ENCODE measurements around the gene PDLIM5.
"Not testable (repeated sequence)": the region's sequence is repeated elsewhere in the genome, so short reads cannot be mapped to it uniquely, and the experiment has no call there.

The PDLIM5 gene

DNA sequence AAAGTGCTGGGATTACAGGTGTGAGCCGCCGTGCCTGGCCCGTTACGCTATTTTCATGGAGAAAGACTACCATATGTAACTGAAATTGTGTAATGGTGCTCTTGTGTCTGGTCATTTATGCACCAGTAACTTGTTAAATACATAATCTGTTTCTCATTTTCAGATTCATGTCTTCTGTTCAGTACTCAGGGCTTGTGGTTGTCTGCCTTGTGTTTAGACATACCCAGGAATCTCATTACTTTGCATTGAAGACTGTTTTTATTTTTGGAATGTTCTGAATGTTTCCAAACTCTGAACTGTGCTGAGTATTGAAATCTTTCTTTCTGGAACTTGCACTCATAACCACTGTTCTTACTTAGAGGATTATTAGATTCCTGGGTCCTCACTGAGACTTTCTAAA lies 52.8 kb downstream of the PDLIM5 start:
- DNase-seq: no peak

- DNase-seq: no peak
These were observed 55.1 kb downstream of the PDLIM5 start for GRCh38 chr4:94506822-94507221.

DNA sequence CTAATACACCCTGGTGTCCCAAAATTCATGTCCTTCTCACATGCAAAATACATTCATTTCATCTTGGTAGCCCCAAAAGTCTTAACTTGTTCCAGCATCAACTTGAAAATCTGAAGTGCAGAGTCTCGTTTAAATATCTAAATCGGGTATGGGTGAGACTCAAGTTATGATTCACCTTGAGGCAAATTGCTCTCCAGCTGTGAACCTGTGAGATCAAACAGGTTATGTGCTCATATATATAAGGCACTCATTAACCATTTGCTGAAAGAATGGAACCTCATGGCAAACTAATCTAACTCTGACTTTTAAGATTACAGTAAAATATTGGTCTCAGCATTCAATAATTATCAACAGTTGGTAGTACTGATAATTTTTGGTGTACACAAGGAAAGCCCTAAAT lies 55.5 kb downstream of the PDLIM5 start:
- no peak for DNase-seq

DNA sequence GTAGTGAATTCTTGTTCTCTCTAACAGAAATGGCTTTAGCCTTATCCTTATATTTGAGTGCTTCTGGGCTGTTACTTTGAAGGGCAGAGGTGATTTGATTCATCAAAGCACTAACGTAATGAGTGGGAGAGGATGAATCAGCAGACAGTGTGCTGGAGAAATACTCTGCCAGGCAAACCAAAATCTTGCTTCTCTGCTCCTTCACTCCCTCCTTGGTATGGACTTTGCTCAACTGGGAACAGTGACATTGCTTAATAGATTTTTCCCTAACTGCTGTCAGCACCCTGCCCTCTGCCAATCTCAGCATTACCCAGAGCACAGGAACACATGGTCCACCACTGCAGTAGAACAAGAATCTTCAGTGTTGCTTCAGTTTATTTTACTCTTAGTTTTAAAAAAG lies 56.0 kb downstream of the PDLIM5 start:
- DNase-seq: no peak

- no peak for DNase-seq
These were observed 56.6 kb downstream of the PDLIM5 start for GRCh38 chr4:94508296-94508695.

GRCh38 chr4:94508806-94509205 lies 57.1 kb downstream of the PDLIM5 start:
- DNase-seq: no peak

DNA sequence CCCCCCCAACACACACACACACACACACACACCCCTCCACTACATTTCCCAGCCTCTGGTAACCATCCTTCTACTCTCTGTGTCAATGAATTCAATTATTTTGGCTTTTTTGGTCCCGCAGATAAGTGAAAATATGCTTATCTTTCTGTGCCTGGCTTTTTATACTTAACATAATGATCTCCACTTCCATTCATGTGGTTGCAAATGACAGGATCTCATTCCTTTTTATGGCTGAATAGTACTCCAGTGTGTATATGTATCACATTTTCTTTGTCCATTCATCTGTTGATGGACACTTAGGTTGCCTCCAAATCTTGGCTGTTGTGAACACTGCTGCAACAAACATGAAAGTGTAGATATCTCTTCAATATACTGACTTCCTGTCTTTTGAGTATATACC lies 59.8 kb downstream of the PDLIM5 start:
- no peak for DNase-seq

- DNase-seq: not testable (repeated sequence)
These were observed 61.8 kb downstream of the PDLIM5 start for GRCh38 chr4:94513532-94513931.

DNA sequence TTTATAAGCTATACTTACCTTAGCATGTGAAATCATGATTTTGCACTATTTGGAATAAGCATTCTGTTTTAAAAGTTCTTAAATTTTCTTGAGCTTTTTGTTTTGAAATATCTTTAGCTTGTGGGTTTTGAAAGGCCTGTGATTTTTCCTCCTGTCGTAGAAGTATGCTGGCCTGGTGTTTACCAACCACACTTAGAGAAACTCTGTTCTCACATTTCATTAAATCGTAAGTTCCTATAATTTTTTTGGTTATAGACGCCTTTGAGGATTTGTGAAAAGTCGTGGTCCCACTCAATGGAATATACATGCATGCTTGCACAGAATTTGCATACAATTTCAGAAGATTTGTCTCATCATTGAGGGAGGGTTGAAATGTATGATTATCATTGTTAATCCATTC lies 63.6 kb downstream of the PDLIM5 start:
- no peak for DNase-seq

DNA sequence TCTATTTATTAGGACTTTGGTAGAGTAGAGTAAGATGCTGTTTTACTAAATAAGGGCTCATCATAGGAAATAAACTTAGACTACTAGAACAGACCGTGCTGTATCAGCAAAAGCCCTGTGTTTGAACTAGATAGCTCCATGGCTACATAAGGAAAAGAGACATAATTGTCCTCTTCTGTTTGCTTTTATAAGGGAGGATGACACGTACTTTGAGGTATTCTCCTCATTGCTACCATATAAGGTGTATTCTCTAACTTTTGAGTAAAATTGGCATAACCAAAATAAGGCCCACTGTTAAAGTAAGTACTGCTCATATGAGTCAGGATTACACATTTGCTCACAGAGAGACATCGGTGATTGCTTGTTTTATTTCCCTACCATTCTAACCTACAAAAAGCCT lies 64.3 kb downstream of the PDLIM5 start:
- DNase-seq: no peak

DNA sequence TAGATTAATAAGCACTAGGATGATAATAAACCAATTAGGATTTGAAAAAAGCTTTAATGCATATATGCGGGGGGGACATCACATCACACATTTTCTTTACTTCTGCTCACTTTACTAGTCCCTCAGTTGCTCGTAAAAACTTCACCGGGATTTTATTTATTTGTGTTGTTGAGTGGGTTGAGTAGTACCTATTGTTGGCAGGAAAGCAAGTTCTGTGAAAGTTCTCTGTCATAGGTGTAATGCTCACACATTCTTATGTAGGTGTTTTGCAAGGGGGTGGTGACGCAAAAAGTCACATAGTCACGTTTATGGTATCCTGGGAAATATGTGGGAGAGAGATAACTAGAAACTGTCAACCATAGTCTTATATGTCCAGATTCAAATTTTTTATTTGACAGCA lies 65.3 kb downstream of the PDLIM5 start:
- no peak for DNase-seq

DNA sequence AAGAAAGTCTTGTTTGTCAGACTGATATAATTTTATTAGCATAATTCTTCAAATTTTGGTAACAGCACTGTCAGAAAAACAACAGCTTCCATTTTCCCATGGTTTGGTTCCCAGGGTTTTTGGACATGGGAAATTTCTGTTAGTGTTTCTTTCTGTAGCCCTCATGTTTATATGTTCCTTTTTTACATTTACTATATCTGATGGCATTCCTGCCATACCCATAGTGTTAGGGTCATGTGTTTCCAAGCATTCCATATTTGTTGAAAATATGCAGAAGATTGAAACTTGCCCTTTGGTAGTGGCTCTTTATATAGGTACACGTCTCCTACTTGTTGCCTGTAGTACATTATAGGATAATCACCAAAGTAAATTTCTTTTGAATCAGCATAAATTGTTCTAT lies 65.8 kb downstream of the PDLIM5 start:
- DNase-seq: no peak

DNA sequence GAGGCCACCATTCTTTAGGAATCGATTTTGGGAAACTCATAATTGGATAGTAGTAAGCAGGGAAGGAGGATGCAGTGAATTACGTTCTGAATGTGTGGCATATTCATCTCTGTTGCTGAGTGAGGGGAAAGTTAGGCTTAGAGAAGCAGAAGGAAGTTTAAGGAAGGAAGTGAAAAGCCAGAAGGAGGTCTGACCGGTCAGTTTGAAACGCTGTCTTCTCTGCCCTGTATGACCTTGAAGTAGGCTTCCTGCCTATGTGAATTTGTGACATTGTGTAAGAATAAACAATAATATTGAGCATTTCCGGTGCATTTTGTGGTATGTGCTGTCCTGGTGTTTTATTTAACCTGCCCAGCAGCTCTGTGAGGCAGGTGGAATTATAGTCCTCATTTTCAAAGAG lies 67.3 kb downstream of the PDLIM5 start:
- DNase-seq: no peak

DNA sequence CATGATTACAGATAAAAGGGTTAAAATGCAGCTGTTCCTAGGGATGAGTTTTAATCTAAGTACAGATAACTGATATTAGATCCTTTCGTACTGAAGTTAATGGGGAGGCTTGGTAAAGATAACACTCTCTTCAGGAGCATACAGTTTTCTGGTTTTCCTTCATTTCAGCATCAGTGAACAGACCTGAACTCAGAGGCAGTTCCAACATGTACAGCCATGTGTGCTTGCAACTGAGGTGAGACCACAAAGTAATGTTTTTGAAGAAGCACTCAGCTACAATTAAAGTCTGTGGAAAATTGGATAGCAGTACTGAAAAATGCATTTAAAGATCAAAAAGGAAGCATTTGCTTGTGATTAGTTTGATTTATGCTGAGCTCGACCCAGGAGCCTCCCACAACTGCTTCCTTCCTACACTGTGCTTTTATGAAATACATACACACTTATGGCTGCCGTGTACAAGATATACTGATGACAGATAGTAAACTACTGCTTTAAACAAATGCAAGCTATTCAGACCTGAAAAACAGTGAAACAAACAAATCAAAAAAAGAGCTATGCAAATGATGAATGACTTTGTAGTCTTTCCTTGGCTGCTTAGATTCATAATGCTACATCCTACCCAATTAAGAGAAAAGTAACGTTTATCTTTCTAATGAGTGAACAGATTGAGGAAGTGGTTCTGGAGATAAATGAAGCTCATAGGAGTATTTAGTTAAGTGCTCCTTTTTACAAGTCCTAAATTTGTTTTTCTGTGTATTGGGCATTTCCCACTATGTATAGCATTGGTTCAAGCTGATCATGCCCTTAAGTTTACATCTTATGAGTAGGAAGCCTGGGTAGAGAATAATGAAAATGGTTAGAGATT lies 68.4 kb downstream of the PDLIM5 start:
- no peak for DNase-seq

GRCh38 chr4:94523033-94523580 lies 71.4 kb downstream of the PDLIM5 start:
- no peak for DNase-seq

- DNase-seq: no peak
These were observed 71.9 kb downstream of the PDLIM5 start for GRCh38 chr4:94523617-94524016.

- no peak for DNase-seq
These were observed 74.4 kb downstream of the PDLIM5 start for GRCh38 chr4:94525993-94526728.

- DNase-seq: no peak
These were observed 76.0 kb downstream of the PDLIM5 start for GRCh38 chr4:94527556-94528233.

DNA sequence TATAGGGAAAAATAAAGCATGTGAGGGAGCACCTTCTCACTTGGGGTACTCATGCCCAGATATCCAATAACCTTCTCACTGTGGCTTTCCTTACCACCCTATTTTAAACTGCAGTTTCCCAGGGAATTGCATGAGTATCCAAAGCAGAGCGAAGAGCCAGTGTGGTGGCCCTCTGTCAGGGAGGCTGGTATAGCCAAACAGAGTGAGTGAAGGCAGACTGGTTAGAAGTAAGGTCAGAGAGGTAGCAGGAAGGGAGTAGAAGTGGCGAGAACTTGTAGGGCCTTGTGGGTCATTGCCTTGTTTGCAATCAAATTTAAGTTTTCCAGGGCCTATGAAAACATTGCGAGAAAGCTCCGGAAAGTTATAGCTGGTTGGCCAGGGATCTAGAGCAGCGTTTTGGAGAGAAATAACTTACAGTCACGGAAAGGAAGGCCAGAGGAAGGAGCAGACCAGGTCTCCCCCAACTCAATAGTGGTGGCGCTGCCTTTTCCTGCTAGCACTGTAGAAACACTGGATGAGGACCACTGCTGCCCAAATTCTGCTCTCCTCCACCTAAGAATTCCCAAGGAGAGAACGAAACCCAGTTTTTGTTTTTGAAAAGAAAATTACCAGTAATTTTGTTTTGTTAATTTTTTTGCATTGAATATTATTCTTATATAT lies 77.2 kb downstream of the PDLIM5 start:
- no peak for DNase-seq

DNA sequence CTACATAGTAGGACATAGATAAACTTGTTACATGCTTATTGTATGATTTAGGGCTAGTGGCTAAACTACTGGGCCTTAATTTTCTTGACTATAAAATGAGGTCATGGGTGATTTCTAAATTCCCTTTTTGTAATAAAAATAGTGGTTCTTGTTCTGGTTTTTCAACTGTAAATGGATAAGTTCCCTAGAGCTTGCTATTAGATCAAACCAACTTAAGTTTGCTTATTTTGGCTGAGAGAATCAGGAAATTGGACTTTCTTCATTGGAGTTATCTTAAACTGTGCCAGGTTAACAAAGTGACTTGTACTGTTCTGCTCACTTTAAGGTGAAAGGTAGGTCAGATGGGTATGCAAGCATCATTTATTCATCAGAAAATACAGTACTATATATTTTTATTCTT lies 78.3 kb downstream of the PDLIM5 start:
- DNase-seq: no peak

DNA sequence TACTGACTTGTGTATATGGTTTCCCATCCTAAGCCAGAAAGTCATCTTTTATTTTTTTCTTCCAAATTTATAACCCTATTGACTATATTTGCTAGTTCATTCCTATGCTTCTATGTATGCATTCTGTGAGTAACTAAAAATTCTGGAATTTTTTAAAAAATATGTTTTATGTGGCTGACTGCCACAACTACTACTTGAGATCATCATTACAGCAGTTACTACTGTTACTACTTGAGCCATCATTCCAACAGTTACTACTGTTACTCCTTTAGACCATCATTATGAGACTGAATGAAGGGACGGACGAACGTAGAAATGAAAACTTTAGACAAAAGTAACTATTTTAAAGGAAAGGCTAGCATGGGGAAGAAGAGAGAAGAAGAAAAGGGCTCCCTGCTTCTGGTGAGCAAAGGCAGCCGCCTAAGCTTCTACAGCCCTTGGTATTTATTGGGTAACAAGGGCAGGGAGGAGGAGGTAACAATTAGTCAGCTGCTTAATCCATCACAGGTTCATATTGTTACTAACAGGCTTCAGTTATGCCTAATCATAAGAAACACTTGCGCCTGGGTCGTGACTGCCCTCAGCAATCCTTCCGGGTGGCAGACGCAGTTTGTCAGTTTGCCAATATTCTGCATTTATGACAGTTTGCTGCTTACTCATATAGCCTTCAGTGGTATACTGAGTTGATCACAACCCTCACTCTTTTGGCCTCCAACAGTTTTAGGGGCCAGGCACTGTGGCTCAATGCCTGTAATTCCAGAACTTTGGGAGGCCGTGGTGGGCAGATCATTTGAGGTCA lies 80.4 kb downstream of the PDLIM5 start:
- DNase-seq: no peak

All from NCI-H1417 treated with DMSO at 0.1 percent for 48 hours (cell line).